ENCODE results near the gene ALPL.

GRCh38 chr1:21541835-21542234 lies 32.6 kb downstream of the ALPL start:
- TF ChIP-seq CTCF (IDR thresholded peaks at IDR 0.05) (no peak), POLR2A (IDR thresholded peaks at IDR 0.05) (no peak), EP300 (IDR thresholded peaks at IDR 0.05) (no peak)

All from ovary (tissue), 3 donors.